K562 (cell line): ENCODE measurements around the gene C15orf61. TPM values are rescaled to one million over a fixed set of nuclear protein-coding genes. Genes with fewer than 3 reads are reported as not detected.

Source experiments
- ATAC-seq: fragments of 200-7000 bp; cut with Tn5 transposase; 3 replicates; pipeline ENCODE4 v1.9.1; 2020; ENCODE audit warnings: moderate library complexity
- BruUV-seq: library from RNA; stranded (reverse); fragments of 400-500 nt; replicated peaks from 2 replicates; lab custom pipeline; 2021; lab: Mats Ljungman, UMichigan
- CTCF ChIA-PET: fragments of 300-600 bp; formaldehyde crosslinking; extraction: SDS; loops from one replicate; lab custom pipeline; 2021; ENCODE audit warnings: low intra/inter-chr PET ratio; lab: Yijun Ruan, JAX
- POLR2A ChIA-PET: fragments of 300-600, 350-650 bp; sonication (Branson Sonifier 250); formaldehyde crosslinking; extraction: SDS; loops from one replicate; lab custom pipeline; 2021; ENCODE audit warnings: antibody characterized with exemption, inconsistent platforms; lab: Yijun Ruan, JAX
- DNase-seq, 4 experiments: peaks; one replicate each; pipeline versions ENCODE4 v3.0.0 to v3.0.0-alpha.2; 2011 to 2018; ENCODE audit warnings: low spot score in 3 of 4, mixed read lengths in 3 of 4; ENCODE audit errors: extremely low read depth in 1 of 4
- FAIRE-seq: peaks from 2 replicates; lab custom pipeline; 2011; peaks lifted over from hg19 to GRCh38; lab: Jason Lieb, UNC
- H2AFZ ChIP-seq: 2 replicates; pipeline ENCODE4 v1.6.0; 2011; ENCODE audit warnings: low read depth, low read length, control low read depth, inconsistent platforms
- H3K27ac ChIP-seq: fragments of 200-600 bp; 3 replicates; pipeline ENCODE4 v1.8.0; 2011; ENCODE audit warnings: low read depth, mild to moderate bottlenecking, control low read depth, inconsistent platforms, low read length, moderate library complexity, mixed read lengths; ENCODE audit errors: extremely low read depth
- H3K27me3 ChIP-seq, 2 experiments: fragments of 300-600 bp in 1 of 2; 2 replicates in 1 of 2; 3 replicates in 1 of 2; pipeline versions ENCODE4 v1.6.0 to v1.8.0; 2011; ENCODE audit warnings: inconsistent platforms in 2 of 2, low read length in 2 of 2, mild to moderate bottlenecking in 1 of 2, mixed read lengths in 1 of 2, moderate library complexity in 1 of 2; ENCODE audit not compliant: control insufficient read depth in 2 of 2, insufficient read depth in 2 of 2
- H3K36me3 ChIP-seq: fragments of 300-600 bp; 3 replicates; pipeline ENCODE4 v1.8.0; 2011; ENCODE audit warnings: mild to moderate bottlenecking, low read length, inconsistent platforms; ENCODE audit not compliant: control insufficient read depth, insufficient read depth
- H3K4me1 ChIP-seq, 2 experiments: fragments of 200-600 bp in 1 of 2; replicated peaks in 1 of 2; 2 replicates in 1 of 2; 3 replicates in 1 of 2; pipeline versions ENCODE4 v1.5.1 to v1.8.0; 2011; ENCODE audit warnings: inconsistent platforms in 2 of 2, low read length in 2 of 2, mild to moderate bottlenecking in 1 of 2, mixed read lengths in 1 of 2, moderate library complexity in 1 of 2; ENCODE audit not compliant: control insufficient read depth in 2 of 2, insufficient read depth in 2 of 2
- H3K4me2 ChIP-seq: 2 replicates; pipeline ENCODE4 v1.6.1; 2011; ENCODE audit warnings: low read length, control low read depth, inconsistent platforms, mixed read lengths; ENCODE audit not compliant: insufficient read depth
- H3K4me3 ChIP-seq: fragments of 200-600 bp; sonication (generic), shearing (Covaris generic); 2 replicates; pipeline ENCODE4 v1.5.1; 2016; ENCODE audit warnings: control low read depth, inconsistent platforms
- H3K79me2 ChIP-seq: fragments of 200-600 bp; 3 replicates; pipeline ENCODE4 v1.8.0; 2011; ENCODE audit warnings: low read length, inconsistent platforms; ENCODE audit not compliant: control insufficient read depth, insufficient read depth
- H3K9ac ChIP-seq, 2 experiments: 2 replicates each; pipeline versions ENCODE4 v1.6.0 to v1.6.1; 2011; ENCODE audit warnings: low read depth in 2 of 2, low read length in 2 of 2, control low read depth in 1 of 2, inconsistent platforms in 1 of 2, mild to moderate bottlenecking in 1 of 2, mixed read lengths in 1 of 2; ENCODE audit not compliant: insufficient read depth in 1 of 2
- H3K9me1 ChIP-seq: one replicate; pipeline ENCODE4 v1.6.0; 2011; ENCODE audit warnings: inconsistent platforms, mild to moderate bottlenecking, low read length, moderate library complexity; ENCODE audit not compliant: control insufficient read depth, insufficient read depth
- H3K9me3 ChIP-seq: replicated peaks from 2 replicates; pipeline ENCODE4 v1.5.1; 2011; ENCODE audit warnings: low read depth, low read length, inconsistent platforms; ENCODE audit not compliant: control insufficient read depth, insufficient read depth
- H4K20me1 ChIP-seq: replicated peaks from 2 replicates; pipeline ENCODE4 v1.6.1; 2011; ENCODE audit warnings: low read length, inconsistent platforms, mixed read lengths; ENCODE audit not compliant: control insufficient read depth, insufficient read depth
- FOXP1 ChIP-seq: sonication (generic); formaldehyde crosslinking; IDR thresholded peaks from 2 replicates; pipeline ENCODE4 v1.8.0; 2022; ENCODE audit warnings: mild to moderate bottlenecking, missing genetic modification reagents
- KLF13 ChIP-seq: fragments of 450-650 bp; IDR thresholded peaks from 2 replicates; pipeline ENCODE4 v1.6.1; 2016; ENCODE audit warnings: missing genetic modification characterization, low read depth, mild to moderate bottlenecking, missing compliant biosample characterization, moderate library complexity, borderline replicate concordance
- MECOM ChIP-seq: fragments of 250-450 bp; sonication (Bioruptor Pico); IDR thresholded peaks from 2 replicates; pipeline ENCODE4 v1.8.0; 2022; ENCODE audit warnings: inconsistent platforms
- MTA2 ChIP-seq: fragments of 450-650 bp; IDR thresholded peaks from 2 replicates; pipeline ENCODE4 v1.6.1; 2016; ENCODE audit warnings: low read depth
- WGBS: fragments of 100-300 bp; shearing (Covaris generic); methylation state at CpG from one replicate; pipeline ENCODE4 v1.1.6; 2016; ENCODE audit warnings: low coverage, mixed read lengths; ENCODE audit not compliant: insufficient coverage; ENCODE audit errors: missing lambda C conversion rate; 5-methylcytosine and 5-hydroxymethylcytosine counted together
- in situ Hi-C: fragments of 300-500 bp; cut with MboI; formaldehyde crosslinking; loops from 4 replicates; pipeline ENCODE4 v1.15.0; 2018; ENCODE audit warnings: inconsistent platforms, mixed read lengths
- intact Hi-C: fragments of 100-400 bp; cut with micrococcal nuclease; formaldehyde crosslinking; loops from 2 replicates; pipeline ENCODE4 v1.14.2; 2022
- polyA plus RNA-seq, 8 experiments: library from polyadenylated mRNA; depleted of rRNA in 4 of 8; stranded (reverse) in 5 of 8; unstranded in 3 of 8; fragments of >200 nt; fragmentation: Nextera tagmentation in 2 of 8; fragmentation: Illumina TruSeq in 1 of 8; extraction: Ambion mirVana in 2 of 8; extraction: Trizol in 1 of 8; gene quantifications; 2 replicates each; pipeline versions ENCODE4 v1.2.1 to v1.2.3, GENCODE V29; 2011 to 2014; ENCODE audit warnings: inconsistent platforms in 1 of 8, missing spikeins in 1 of 8
- total RNA-seq, 7 experiments: library from RNA; depleted of rRNA in 6 of 7; stranded (reverse); fragments of >200 nt in 6 of 7; fragmentation: Illumina TruSeq in 2 of 7; extraction: Trizol in 2 of 7; gene quantifications; 2 replicates each; pipeline versions ENCODE4 v1.2.1 to v1.2.3, GENCODE V29; 2011 to 2021; ENCODE audit warnings: low replicate concordance in 1 of 7
- TF ChIP-seq, protein P1 (sequence below), 2 experiments: fragments of 250-450 bp in 1 of 2; fragments of 450-650 bp in 1 of 2; sonication (Bioruptor Pico) in 1 of 2; IDR thresholded peaks; 2 replicates each; pipeline versions ENCODE4 v1.6.1 to v1.8.0; 2016 to 2021; ENCODE audit warnings: mild to moderate bottlenecking in 2 of 2, moderate library complexity in 2 of 2, missing compliant biosample characterization in 1 of 2, missing genetic modification characterization in 1 of 2

C15orf61 gene
- total and polyA plus RNA-seq, 9 of the 15 experiments (the other 6 are each of a cell fraction or from before 2014, with no cell fraction given) = 1.6 to 10.5 (median 4.3) TPM

DNA sequence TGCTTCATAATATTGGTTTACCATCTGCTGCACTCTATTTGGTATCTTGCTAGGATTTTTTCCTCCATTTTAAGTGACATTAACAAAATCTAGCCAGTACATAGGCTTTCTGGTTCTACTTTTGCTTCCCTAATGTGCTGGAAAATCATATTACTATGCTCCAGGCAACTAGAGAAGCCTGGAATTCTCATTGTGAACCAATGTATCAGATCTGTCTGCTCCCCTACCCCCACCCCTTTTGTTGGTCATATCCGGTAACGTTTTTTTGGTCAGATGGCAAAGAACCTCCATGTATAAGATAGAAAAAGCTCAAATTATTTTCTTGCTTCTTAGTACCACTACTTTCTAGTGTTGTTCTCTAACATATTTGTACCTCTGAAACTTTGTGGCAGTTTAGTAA, 38.6 kb downstream of the C15orf61 start:
- no peaks in the 10 kb centered on the region; the same call in 1 of the 2 replicates for H3K9me3 ChIP-seq
- H3K9me1 ChIP-seq = no peaks in the 10 kb centered on the region
- no TSS peak for BruUV-seq
- no peak overlapping the region for H3K4me2 ChIP-seq
- no peak overlapping the region for H3K27ac ChIP-seq
- no peak for FAIRE-seq
- H3K4me1 ChIP-seq = no peaks in the 10 kb centered on the region; a peak in 1 of 5 replicates
- H3K9ac ChIP-seq = no peak overlapping the region
- no peaks in the 10 kb centered on the region for H3K27me3 ChIP-seq
- H3K79me2 ChIP-seq = no peaks in the 10 kb centered on the region
- ChIA-PET POLR2A (interaction anchor here (0.9 to 2.8 kb wide), 3 partner anchors 9 to 16 kb away, joined by 4 to 13 read pairs (median 6); no protein-coding TSS in a partner anchor), CTCF (no interaction called here)
- H2AFZ ChIP-seq = no peak overlapping the region
- in situ Hi-C loops (no loop called here), intact Hi-C loops (no loop called here)
- no peaks in the 10 kb centered on the region for H4K20me1 ChIP-seq
- no peak overlapping the region for H3K4me3 ChIP-seq
- DNase-seq = no peak
- H3K36me3 ChIP-seq = peaks cover 22% of the 10 kb centered on the region; the same call in 1 of the 3 replicates
- 87% methylated on average over 2 of the region's 2 CpGs for WGBS
- no peak for ATAC-seq
- TF ChIP-seq KLF13 (tag) = no peak
- no peak for TF ChIP-seq MECOM
- TF ChIP-seq FOXP1 = no peak
- TF ChIP-seq, protein P1, sequence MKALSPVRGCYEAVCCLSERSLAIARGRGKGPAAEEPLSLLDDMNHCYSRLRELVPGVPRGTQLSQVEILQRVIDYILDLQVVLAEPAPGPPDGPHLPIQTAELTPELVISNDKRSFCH (CRISPR knock-in tag; IDR thresholded peaks at IDR 0.05) = no peak
- TF ChIP-seq, protein P1 (tag; IDR thresholded peaks at IDR 0.05) = no peak
- no peak for TF ChIP-seq MTA2
